HG02870 (cell line): ENCODE measurements around the gene MLH3.
"Not testable (repeated sequence)": the region's sequence is repeated elsewhere in the genome, so short reads cannot be mapped to it uniquely, and the experiment has no call there.

Source experiments
- ATAC-seq: cut with Tn5 transposase; IDR thresholded peaks from one replicate; pipeline ENCODE4 v1.9.1; 2021; ENCODE audit warnings: mild to moderate bottlenecking, moderate library complexity; ENCODE audit not compliant: unreplicated experiment

The MLH3 gene

DNA sequence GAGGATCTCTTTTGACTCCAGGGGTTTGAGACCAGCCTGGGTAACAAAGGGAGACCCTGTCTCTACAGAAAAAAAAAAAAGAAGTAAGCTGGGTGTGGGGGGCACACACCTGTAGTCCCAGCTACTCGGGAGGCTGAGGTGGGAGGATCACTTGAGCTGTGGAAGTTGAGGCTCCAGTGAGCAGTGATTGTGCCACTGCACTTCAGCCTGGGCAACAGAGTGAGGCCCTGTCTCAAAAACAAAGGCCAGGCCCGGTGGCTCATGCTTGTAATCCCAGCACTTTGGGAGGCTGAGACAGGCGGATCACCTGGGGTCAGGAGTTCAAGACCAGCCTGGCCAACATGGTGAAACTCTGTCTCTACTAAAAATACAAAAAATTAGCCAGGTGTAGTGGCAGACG lies 16.5 kb upstream of the MLH3 start:
- not testable (repeated sequence) for ATAC-seq

GRCh38 chr14:75067212-75067611 lies 15.9 kb upstream of the MLH3 start:
- ATAC-seq = no peak

DNA sequence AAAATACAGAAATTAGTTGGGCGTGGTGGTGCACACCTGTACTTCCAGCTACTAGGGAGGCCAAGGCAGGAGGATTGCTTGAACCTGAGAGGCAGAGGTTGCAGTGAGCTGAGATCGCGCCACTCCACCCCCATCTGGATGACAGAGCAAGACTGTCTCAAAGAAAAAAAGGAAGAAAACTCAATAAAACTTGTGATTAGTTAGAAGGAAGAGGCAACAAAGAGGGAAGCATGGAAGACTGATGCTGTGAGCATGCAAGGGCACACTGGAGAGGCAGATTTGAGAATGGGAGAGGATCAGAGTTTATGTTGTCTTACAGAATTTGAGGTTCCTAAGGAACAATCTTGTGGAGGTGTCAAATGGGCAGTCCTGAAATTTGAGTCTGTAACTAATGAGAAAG lies 15.4 kb upstream of the MLH3 start:
- ATAC-seq = no peak

DNA sequence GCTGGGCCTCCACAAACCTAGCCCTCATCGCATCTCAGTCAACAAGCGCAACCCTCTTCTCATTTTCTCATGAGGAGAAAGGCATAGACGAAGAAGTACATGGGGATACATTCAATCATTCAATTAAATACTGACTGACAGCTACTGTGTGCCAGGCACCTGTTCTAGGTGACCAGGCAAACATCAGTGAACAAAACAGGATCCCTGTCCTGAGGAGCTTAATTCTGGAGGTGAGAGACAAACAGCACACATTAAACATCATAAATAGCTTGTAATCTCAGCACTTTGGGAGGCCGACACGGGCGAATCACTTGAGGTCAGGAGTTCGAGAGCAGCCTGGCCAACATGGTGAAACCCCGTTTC lies 12.9 kb upstream of the MLH3 start:
- no peak for ATAC-seq

- ATAC-seq = peak; percentile 98
Measured at GRCh38 chr14:75063491-75064204, 12.4 kb upstream of the MLH3 start, which contains the start of gene ACYP1. Gene ACYP1, minus strand, starts transcription at chr14:75064024. Its CDS starts 471 bp downstream, at chr14:75063553.

DNA sequence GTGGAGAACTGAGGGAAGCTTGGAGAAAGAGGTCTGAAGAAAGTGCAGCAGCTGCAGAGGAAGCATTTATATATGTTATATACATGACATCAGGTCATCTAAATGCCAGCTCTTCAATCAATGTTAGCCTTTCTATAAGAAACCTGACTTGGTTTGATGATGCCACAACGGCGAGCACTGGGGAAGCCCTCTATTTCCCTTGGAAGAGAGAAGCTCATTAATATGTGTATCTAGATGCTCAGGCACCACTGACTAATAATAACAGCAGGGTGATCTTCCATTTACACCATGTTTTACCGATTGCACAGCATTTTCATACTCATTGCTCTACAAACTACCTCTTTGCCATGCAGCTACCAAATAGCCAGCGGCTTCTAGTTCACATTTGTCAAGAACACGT lies 11.7 kb upstream of the MLH3 start:
- ATAC-seq = no peak

DNA sequence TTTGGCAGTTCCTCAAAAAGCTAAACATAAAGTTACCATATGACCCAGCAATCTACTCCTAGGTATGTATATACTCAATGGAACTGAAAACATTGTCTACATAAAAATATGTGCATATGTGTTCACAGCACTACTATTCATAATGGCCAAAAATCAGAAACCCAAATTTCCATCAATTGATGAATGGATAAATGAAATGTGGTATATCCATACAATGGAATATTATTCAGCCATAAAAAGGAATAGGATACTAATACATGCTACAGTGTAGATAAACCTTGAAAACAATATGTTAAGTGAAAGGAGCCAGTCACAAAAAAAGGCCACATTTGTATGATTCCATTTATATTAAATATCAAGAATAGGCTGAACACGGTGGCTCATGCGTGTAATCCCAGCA lies 9.2 kb upstream of the MLH3 start:
- ATAC-seq = no peak

DNA sequence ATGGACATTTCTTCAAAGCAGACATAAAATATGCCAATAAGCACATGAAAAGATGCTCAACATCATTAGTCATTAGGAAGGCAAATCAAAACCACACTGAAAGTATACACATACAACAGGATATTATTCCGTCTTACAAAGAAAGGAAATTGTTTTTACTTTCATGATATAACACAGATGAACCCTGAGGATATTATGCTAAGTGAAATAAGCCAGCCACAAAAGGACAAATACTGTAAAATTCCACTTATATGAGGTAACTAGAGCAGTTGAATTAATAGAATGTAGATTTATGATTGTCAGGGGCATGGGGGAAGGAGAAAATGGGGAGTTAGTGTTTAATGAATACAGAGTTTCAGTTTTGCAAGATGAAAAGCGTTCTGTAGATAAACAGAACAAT lies 8.4 kb upstream of the MLH3 start:
- ATAC-seq = no peak

- ATAC-seq = no peak
Measured at GRCh38 chr14:75054421-75054820, 3.2 kb upstream of the MLH3 start.

DNA sequence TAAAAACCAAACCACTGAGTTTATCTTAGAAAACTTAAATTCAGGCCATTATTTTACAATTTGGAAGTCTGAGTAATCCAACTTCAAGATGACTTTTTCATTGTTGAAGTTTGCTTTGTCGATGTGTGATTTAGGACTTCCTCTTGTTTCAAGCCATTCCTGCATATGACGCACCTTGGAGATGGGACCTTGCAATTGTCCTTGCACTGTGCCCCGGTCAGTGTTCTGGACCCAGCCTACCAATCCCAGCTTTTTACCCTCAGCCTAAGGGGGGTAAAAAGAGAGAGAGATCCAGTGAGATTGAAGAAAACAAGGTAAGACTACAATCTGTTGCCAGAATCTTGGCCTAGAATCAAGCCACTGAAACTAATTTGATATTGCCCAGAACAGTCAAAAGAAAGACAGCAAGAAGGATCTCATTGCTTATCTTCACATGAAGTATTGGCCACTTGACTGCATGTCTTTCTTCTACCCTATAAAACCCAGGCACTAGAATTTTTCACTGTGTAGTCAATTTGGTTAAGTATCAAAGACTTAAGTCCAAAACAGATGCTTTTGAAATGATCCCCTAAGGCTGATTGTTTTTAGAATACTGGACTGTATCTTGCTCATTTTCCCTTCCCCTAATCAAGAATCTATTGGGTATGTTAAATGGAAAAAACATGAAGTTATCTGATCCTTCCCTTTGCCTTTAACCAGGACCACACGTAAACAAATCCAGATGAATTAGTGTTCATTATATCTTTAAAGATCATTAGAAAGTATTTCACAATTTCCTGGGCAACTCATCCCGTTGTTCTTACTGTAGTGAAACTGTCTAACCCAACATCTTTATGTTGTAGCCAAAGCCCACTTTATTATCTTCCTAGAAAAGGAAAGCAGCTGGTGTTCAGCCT lies 2.4 kb upstream of the MLH3 start:
- no peak for ATAC-seq

GRCh38 chr14:75051556-75051899 lies 261 bp upstream of the MLH3 start:
- no peak for ATAC-seq

DNA sequence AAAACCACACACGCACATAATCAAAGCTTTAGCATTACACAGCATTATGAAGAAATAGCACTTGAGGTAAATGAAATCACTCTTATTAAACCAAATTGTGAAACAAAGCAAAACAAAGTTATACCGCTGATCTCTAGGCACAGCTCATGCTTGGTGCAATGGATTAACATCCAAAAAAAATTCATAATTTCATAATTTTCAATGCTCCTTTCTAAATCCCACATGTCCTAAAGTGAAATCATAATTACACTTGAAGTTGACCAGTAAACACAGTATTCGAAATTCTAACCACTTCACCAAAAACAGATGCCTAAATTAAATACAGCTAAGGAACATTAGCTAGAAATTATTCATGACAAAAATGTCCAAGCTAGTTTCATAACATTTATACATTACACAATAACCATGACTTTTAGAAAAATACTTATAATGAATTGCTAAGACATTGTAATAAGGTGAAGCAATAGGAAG lies 1.5 kb downstream of the MLH3 start:
- no peak for ATAC-seq

DNA sequence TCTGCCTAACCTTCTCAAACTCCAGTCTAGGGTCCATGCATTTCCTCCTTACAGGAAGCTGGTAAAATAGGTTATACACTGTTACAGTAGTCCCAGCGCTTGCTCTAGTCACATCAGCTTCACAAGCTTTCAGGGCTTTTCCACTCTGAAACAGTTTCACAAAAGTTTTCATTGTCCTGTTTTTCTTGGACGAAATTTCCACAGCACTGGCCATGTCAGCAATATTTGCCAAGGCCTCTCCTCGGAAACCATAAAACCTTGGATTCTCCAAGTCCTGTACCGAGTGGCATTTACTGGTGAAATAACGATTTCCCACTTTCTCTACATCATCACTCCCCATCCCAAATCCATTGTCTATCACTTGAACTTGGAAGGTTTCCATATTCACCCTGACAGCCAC lies 2.1 kb downstream of the MLH3 start:
- no peak for ATAC-seq

- no peak for ATAC-seq
Measured at GRCh38 chr14:75048101-75048500, 3.2 kb downstream of the MLH3 start.

- ATAC-seq = no peak
Measured at GRCh38 chr14:75047506-75047905, 3.8 kb downstream of the MLH3 start.

DNA sequence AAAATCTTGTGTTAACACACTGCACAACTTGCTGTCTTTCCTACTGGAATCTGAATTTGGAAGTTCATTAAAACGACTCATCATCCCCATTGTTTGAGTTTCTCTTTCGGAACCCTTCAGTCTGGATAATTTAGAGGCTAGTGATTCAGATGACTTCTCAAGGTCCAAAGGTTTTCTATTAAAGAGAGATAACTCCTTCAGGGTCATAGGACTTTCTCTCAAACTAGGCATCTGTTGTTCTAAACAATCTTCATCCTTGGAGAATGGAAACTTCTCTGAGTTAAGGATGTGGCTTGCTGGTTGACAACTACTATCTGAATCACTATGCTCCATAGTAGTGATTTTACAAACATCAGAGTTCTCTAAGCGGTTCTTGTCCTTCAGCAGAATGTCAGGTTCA lies 4.4 kb downstream of the MLH3 start:
- no peak for ATAC-seq

DNA sequence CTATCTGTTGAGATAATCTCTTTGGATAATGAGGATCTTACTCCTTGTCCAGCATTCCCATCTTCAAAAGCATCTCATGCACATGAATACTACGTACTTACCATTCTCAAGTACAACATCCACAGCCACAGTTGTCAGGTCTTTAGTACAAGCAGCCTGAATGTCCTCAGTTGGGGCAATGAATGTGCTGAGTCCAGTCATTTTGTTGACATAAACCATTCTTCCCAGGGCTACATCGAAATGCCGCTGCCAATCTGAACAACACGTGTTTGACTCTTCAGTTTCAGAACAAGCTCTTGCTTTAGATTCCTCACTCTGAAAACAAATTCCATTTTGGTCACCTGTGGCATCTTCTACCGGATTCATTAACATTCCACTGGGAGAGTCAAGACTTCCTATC lies 5.0 kb downstream of the MLH3 start:
- ATAC-seq = no peak

- no peak for ATAC-seq
Measured at GRCh38 chr14:75044752-75045151, 6.5 kb downstream of the MLH3 start.

GRCh38 chr14:75044322-75044721 lies 6.9 kb downstream of the MLH3 start:
- no peak for ATAC-seq

- no peak for ATAC-seq
Measured at GRCh38 chr14:75042035-75042434, 9.2 kb downstream of the MLH3 start.

DNA sequence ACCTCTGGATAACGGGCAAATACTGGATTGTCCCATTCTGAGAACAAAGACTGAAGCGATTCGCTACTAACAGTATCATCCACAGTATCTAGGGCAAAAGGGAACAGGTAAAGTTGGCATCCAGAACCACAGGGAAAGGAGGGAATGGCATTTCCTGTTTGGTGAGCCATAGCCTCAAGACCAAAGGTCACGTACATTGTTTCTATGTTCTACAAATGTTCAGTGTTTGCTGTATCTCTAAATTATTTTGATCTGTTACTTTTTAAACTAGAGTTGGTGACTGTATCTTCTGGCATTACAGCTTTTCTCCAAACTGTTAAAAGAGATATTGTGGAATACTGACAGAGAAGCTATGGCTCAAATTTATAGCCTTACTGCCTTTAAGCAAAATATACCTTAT lies 9.7 kb downstream of the MLH3 start:
- ATAC-seq = no peak

GRCh38 chr14:75040959-75041358 lies 10.3 kb downstream of the MLH3 start:
- ATAC-seq = no peak
